ELR (cell line): Measurements from ENCODE around the gene MLPH.
"Not testable (repeated sequence)": the region's sequence is repeated elsewhere in the genome, so short reads cannot be mapped to it uniquely, and the experiment has no call there.

Source experiments
- DNase-seq: peaks from one replicate; pipeline ENCODE4 v3.0.0-alpha.2; 2015; ENCODE audit warnings: low read depth

Gene MLPH

GRCh38 chr2:237457388-237457941 is 29.6 kb upstream of the MLPH start:
- DNase-seq: no peak

GRCh38 chr2:237458519-237458918 is 28.5 kb upstream of the MLPH start:
- DNase-seq: no peak

GRCh38 chr2:237459226-237459625 is 27.8 kb upstream of the MLPH start:
- no peak for DNase-seq

- DNase-seq: peak; percentile 92
Measured at GRCh38 chr2:237459741-237460174, 27.3 kb upstream of the MLPH start.

- DNase-seq: peak; percentile 74
Measured at GRCh38 chr2:237464757-237465391, 22.2 kb upstream of the MLPH start.

GRCh38 chr2:237465515-237466148 is 21.4 kb upstream of the MLPH start:
- DNase-seq: peak; percentile 99

GRCh38 chr2:237466211-237466610 is 20.8 kb upstream of the MLPH start:
- DNase-seq: no peak

- no peak for DNase-seq
Measured at GRCh38 chr2:237467447-237468179, 19.4 kb upstream of the MLPH start.

GRCh38 chr2:237469410-237469809 is 17.6 kb upstream of the MLPH start:
- not testable (repeated sequence) for DNase-seq

- DNase-seq: no peak
Measured at GRCh38 chr2:237469849-237470248, 17.2 kb upstream of the MLPH start.

- DNase-seq: no peak
Measured at GRCh38 chr2:237470914-237471313, 16.1 kb upstream of the MLPH start.

GRCh38 chr2:237471438-237472186 is 15.4 kb upstream of the MLPH start:
- DNase-seq: peak; percentile 86

- no peak for DNase-seq
Measured at GRCh38 chr2:237472187-237472712, 14.8 kb upstream of the MLPH start.

- no peak for DNase-seq
Measured at GRCh38 chr2:237472909-237473877, 13.9 kb upstream of the MLPH start.

GRCh38 chr2:237473878-237474441 is 13.1 kb upstream of the MLPH start:
- DNase-seq: peak; percentile 79

GRCh38 chr2:237474442-237474911 is 12.6 kb upstream of the MLPH start:
- peak; percentile 44 for DNase-seq

- peak; percentile 88 for DNase-seq
Measured at GRCh38 chr2:237474931-237475703, 11.9 kb upstream of the MLPH start.

- DNase-seq: peak; percentile 97
Measured at GRCh38 chr2:237475704-237476141, 11.3 kb upstream of the MLPH start.

- no peak for DNase-seq
Measured at GRCh38 chr2:237478095-237478494, 9.0 kb upstream of the MLPH start.
